GM12801 (cell line): ENCODE measurements around the gene CHMP1B.

Source experiments
- TF ChIP-seq, protein P1 (sequence below): IDR thresholded peaks from one replicate; pipeline ENCODE4 v1.5.1; 2011; ENCODE audit warnings: control low read depth; ENCODE audit not compliant: insufficient read length; ENCODE audit errors: extremely low read depth

The CHMP1B gene

DNA sequence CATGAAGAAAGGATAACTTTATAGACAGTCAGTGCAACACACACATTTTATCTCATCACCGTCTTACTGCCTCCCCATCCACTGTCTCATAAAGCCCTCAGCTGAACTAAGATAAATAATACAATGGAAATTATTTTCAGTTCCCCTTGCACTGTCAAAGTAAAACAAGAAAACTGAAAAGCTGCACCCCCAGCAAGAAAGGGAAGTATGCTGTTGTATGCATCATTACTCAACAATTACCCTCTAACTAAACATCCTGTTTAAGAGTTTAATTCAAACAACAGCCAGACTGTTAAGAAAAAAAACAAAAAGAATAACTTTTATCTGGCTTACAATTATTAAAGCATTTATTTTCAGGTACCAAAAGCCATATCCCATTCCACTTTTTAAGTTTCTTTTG, 31.9 kb downstream of the CHMP1B start:
- TF ChIP-seq, protein P1, sequence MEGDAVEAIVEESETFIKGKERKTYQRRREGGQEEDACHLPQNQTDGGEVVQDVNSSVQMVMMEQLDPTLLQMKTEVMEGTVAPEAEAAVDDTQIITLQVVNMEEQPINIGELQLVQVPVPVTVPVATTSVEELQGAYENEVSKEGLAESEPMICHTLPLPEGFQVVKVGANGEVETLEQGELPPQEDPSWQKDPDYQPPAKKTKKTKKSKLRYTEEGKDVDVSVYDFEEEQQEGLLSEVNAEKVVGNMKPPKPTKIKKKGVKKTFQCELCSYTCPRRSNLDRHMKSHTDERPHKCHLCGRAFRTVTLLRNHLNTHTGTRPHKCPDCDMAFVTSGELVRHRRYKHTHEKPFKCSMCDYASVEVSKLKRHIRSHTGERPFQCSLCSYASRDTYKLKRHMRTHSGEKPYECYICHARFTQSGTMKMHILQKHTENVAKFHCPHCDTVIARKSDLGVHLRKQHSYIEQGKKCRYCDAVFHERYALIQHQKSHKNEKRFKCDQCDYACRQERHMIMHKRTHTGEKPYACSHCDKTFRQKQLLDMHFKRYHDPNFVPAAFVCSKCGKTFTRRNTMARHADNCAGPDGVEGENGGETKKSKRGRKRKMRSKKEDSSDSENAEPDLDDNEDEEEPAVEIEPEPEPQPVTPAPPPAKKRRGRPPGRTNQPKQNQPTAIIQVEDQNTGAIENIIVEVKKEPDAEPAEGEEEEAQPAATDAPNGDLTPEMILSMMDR: no peak

DNA sequence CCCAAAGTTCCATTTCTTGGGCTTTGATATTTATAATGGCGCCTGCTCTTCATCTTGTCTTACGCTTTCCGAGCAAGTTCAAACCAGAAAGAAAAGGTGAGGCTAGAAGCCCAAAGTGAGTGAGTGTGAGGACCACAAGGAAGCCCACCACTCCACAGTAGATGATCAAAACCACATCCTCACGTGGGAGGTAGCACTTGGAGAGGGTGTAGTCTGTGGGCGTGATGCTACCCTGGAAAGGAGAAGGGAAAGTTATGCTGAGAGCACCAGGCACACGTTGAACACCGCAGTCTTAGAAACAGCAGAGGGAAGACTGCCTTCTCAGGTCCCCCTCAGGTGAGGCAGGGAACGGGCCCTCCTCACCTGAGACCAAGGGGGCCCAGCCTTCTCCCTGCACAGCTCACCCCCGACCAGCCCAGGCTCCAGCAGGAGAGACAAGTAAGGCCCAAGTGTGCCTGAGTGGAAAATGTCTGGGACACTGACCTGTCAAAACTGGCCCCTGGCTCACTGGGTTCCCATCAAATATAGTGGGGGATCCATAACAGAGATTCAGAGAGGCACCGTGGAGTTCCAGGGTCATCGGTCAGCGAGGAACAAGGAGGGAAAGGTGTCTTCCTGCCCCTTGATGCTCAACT, 33.3 kb downstream of the CHMP1B start:
- TF ChIP-seq, protein P1: no peak

DNA sequence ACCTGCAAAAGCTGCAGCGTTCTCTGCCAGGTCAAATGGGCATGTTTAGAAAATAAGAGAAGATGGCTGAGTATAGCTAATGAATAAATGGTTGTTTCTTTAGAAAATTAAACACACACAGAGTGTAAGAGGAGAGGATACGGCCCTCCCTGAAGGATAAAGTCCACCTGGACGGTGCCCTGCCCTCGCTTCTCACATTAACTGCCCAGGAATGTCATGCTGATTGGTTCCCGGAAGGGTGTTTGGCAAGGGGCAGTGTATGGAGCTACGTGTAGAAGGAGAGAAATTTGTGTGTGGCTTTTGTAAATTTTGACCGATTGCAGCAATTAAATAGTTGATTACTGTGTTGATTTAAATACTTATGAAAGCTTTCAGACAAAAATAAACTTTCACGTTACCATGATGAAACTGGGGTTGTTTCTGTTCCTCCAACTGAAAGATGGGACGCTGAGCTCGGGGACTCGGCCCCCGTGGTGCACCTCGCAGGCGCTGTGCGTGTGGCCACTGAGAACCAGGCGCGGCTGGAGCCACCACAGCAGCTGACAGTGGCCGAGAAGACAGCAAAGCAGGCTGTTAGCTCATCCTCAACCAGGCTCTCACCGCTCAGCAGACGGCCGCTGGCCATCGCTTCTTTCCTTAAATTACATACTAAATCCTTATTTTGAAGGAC, 34.2 kb downstream of the CHMP1B start:
- TF ChIP-seq, protein P1: no peak

DNA sequence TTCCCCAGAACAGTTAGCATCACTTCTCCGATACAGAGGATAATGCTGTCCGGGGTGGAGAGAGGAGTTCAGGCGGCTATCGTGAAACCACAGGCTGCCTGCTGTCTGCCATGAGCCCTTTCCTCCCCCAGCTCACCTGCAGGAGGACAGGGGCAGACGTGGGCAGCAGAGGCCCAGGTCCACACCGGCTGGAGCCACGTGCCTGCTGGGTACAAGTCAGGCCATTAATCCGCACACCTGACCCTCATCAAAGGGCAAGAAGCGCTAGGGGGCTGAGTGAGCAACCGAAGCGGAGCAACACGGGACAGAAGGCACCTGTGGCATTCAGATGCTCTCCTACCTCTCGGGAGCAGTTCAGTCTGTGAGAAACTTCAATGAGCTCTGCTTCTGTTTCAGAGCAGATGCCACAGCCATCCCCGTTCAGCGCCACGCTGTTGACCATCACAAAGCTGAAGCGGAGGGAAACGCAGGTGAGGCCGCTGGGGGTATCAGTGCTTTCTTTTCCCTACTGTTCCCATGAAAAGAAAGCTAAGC, 35.4 kb downstream of the CHMP1B start:
- TF ChIP-seq, protein P1: no peak

DNA sequence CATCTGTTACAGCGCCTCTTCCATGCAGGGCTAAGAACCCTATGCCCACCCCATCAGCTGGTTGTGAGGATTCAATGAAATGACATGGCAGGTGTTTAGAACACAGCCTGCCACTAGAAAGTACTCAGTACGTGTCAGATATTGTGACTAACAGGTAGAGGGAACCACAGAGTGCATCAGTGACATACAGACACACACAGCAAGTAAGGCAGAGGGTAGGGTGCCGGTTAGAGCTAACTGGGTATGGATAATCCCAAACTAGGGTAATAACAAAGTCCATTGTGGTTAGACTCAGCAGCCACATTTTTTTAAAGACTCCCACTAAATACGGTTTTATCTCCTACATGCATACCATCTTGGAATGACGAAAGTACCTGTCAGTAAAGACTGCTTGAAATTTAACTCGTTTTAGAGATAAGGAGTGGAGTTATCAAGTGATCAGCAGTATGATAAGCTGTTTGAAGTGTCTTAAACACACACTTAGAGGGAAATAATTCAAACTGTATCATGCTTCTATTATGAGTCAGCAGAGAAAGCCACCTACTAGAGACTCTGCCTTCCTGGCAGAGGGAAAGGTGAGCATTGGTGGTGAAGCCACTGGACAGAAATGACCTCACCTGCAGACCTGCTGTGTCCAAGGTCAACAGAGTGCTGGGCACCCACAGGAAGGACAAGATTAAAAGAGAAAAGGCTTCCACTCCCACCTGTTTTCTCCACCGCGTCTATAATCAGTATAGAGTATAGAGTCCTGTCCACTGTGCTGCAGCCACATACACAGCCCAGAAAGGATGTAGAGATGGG, 36.3 kb downstream of the CHMP1B start:
- TF ChIP-seq, protein P1: no peak

DNA sequence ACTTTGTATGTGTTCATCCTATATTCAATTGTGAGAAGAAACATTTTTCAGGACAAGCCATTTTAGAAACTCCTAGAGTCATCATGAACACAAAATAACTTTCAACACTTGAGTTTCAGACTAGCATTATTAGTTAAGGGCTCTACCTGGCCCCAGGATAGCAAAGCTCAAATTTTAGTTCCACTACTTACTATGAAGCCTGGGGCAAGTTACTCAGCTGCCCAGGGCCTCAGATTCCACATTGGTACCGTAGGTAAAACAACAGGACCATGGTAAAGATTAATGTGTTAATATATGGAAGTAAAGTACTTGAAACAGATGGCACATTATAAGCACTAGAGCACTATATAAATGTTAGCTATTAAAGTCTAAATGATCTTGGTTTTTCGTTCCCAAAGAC, 37.5 kb downstream of the CHMP1B start:
- TF ChIP-seq, protein P1: no peak

DNA sequence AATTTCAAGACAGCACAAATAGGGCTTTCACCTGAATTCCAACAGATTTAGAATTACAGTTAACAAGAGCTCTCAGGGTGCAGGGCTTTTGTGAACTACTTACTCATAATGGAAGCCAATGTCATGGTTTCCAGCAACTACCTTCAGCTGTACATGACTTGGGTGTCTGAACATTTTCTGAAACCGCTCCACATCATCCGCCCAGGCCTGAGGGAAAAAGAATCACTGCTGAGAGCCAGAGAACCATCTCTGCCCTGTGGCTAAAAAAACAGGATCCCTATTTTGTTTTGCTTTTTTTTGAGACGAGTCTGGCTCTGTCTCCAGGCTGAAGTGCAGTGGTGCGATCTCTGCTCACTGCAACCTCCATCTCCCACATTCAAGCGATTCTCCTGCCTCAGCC, 38.1 kb downstream of the CHMP1B start:
- TF ChIP-seq, protein P1: no peak
